ENCODE data around the gene FAM222B. TPM values are rescaled to one million over a fixed set of nuclear protein-coding genes. Genes with fewer than 3 reads are reported as not detected.

FAM222B gene
- polyA plus RNA-seq, 2 of the 4 experiments (the other 2 are of a cell fraction), result 10.7 to 15.6 TPM

DNA sequence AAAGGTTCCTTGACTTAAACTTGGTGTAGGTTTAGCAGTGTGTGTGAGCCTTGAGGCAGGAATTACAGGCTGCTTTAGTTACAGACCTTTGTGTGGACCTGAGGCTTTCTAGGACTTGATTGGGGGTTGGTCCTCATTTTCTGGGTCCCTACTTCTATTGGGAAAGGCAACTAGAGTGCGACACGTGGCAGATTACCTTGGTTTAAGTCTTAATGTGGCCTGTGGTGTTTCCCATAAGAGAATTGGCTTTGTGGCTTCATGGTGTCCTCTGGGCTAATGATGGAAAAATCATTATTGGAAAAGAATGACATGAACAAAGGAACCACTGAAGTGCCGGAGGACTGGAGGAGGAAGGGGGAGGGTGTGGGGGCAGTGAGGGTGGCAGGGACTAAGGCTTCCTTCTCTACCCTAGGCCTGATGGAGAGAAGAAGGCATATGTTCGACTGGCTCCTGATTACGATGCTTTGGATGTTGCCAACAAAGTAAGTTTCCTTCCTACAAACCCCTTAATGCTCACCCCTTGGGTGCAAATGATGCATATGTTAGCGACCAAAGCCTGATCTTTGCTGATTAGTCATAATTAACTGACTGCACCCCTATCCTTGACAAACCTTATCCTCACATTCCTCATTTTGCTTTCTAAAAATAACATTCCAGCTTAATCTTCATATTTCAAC is 119.3 kb downstream of the FAM222B start:
- Histone ChIP-seq H3K9me3 (no peaks in the 10 kb centered on the region), H3K4me2 (peak overlapping the region; percentile 92), H3K4me3 (peak overlapping the region; percentile 77; the same call in 2 of the 3 replicates), H3K27ac (peak overlapping the region in 1 of 2 experiments; percentile 96; a peak in 3 of 6 replicates), H3K4me1 (peaks cover 50% of the 10 kb centered on the region)
- CTCF ChIA-PET, result interaction anchor here (1.0 to 17.5 kb wide), 3 partner anchors 25 to 392 kb away, joined by 3 to 977 read pairs (median 67); partner anchors contain the start of gene TRAF4
- no peak for DNase-seq (ENCODE audit: low read depth in 1 of 2, low spot score in 1 of 2)
- whole genome bisulfite sequencing (ENCODE audit: missing lambda C conversion rate), result 80% methylated on average over 6 of the region's 6 CpGs
- ATAC-seq, result no peak
- no peak for TF ChIP-seq PBX3 (IDR thresholded peaks at IDR 0.05)
- TF ChIP-seq HEYL (CRISPR knock-in tag; IDR thresholded peaks at IDR 0.05), result no peak
- no peak for TF ChIP-seq RFX5 (IDR thresholded peaks at IDR 0.05)
- TF ChIP-seq, protein P1, sequence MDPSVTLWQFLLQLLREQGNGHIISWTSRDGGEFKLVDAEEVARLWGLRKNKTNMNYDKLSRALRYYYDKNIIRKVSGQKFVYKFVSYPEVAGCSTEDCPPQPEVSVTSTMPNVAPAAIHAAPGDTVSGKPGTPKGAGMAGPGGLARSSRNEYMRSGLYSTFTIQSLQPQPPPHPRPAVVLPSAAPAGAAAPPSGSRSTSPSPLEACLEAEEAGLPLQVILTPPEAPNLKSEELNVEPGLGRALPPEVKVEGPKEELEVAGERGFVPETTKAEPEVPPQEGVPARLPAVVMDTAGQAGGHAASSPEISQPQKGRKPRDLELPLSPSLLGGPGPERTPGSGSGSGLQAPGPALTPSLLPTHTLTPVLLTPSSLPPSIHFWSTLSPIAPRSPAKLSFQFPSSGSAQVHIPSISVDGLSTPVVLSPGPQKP (IDR thresholded peaks at IDR 0.05; ENCODE audit: low read depth, low read length), result no peak
- no peak for TF ChIP-seq ATOH8 (CRISPR knock-in tag; IDR thresholded peaks at IDR 0.05; ENCODE audit: low read depth)
- TF ChIP-seq MYC (IDR thresholded peaks at IDR 0.05; ENCODE audit: borderline replicate concordance, low read length), result no peak
- TF ChIP-seq RNF2 (IDR thresholded peaks at IDR 0.05; ENCODE audit: borderline replicate concordance, low read depth), result no peak
- no peak for TF ChIP-seq NR3C1 (IDR thresholded peaks at IDR 0.05)
- TF ChIP-seq TFCP2L1 (CRISPR knock-in tag; IDR thresholded peaks at IDR 0.05), result no peak; the same call in 1 of the 2 replicates
- no peak for TF ChIP-seq HMGXB4 (CRISPR knock-in tag; IDR thresholded peaks at IDR 0.05; ENCODE audit: borderline replicate concordance)
- TF ChIP-seq CBX2 (IDR thresholded peaks at IDR 0.05; ENCODE audit: borderline replicate concordance, low read depth), result no peak
- peak; percentile 66; the same call in 1 of the 2 replicates for TF ChIP-seq HOXA7 (CRISPR knock-in tag; IDR thresholded peaks at IDR 0.05)
- TF ChIP-seq FOSL2 (IDR thresholded peaks at IDR 0.05), result no peak
- no peak for TF ChIP-seq FOSL2 (CRISPR knock-in tag; IDR thresholded peaks at IDR 0.05)
- peak; percentile 33 for TF ChIP-seq MAFK (IDR thresholded peaks at IDR 0.05; ENCODE audit: partially characterized antibody)
- TF ChIP-seq EHMT2 (IDR thresholded peaks at IDR 0.05; ENCODE audit: low read depth), result no peak
- no peak for TF ChIP-seq SMC3 (IDR thresholded peaks at IDR 0.05)
- no peak for TF ChIP-seq CBX8 (IDR thresholded peaks at IDR 0.05)
- TF ChIP-seq FOSB (CRISPR knock-in tag; IDR thresholded peaks at IDR 0.05), result peak; percentile 46
- TF ChIP-seq CEBPB (IDR thresholded peaks at IDR 0.05), result no peak
- no peak for TF ChIP-seq POLR2A (IDR thresholded peaks at IDR 0.05; ENCODE audit: low read length)
- TF ChIP-seq ZSCAN20 (CRISPR knock-in tag; IDR thresholded peaks at IDR 0.05), result no peak
- no peak for TF ChIP-seq EP300 (IDR thresholded peaks at IDR 0.05)
- no peak for TF ChIP-seq ZNF302 (CRISPR knock-in tag; IDR thresholded peaks at IDR 0.05)
- TF ChIP-seq CTCF (IDR thresholded peaks at IDR 0.05), result no peak
- POLR2A ChIA-PET, result interaction anchor here (0.7 to 1.4 kb wide), 2 partner anchors 30 to 79 kb away, joined by 3 read pairs; no protein-coding TSS in a partner anchor
- no peak for FAIRE-seq

Data from A549 (cell line).